Skin of body (tissue), 1 donor: ENCODE results near the gene CACNA1S. TPM values are rescaled to one million over a fixed set of nuclear protein-coding genes. Genes with fewer than 3 reads are reported as not detected.

Experiments used
- total RNA-seq: library from RNA; depleted of rRNA; stranded (reverse); fragments of >200 nt; gene quantifications from one replicate; pipeline ENCODE4 v1.2.3, GENCODE V29; 2014

CACNA1S gene
- total RNA-seq, 1 donor from 2014 or later: 5.3 TPM

Other genes with a start within 250 kb of the CACNA1S start
- gene GPR25, start 239.4 kb downstream of the CACNA1S start, total RNA-seq: not detected
- 16.4 TPM for gene INAVA, start 217.5 kb downstream of the CACNA1S start, total RNA-seq
- gene KIF21B, start 88.7 kb downstream of the CACNA1S start, total RNA-seq: 1.6 TPM
- not detected for gene ASCL5, start 14.8 kb upstream of the CACNA1S start, total RNA-seq
- 57.1 TPM for gene TMEM9, start 42.0 kb upstream of the CACNA1S start, total RNA-seq
- 3.6 TPM for gene IGFN1, start 78.4 kb upstream of the CACNA1S start, total RNA-seq
- 151 TPM for gene PKP1, start 171.1 kb upstream of the CACNA1S start, total RNA-seq